WTC11 (cell line): ENCODE results near the gene ANP32B.

Source experiments
- CREB1 ChIP-seq: sonication (generic); formaldehyde crosslinking; IDR thresholded peaks from 2 replicates; pipeline ENCODE4 v1.8.0; 2023; ENCODE audit warnings: mild to moderate bottlenecking, missing genetic modification reagents
- KAT7 ChIP-seq: sonication (generic); formaldehyde crosslinking; IDR thresholded peaks from 2 replicates; pipeline ENCODE4 v1.8.1; 2023; ENCODE audit warnings: missing genetic modification reagents, mild to moderate bottlenecking, borderline replicate concordance
- NFYB ChIP-seq: sonication (generic); formaldehyde crosslinking; conservative IDR thresholded peaks from 2 replicates; pipeline ENCODE4 v1.8.0; 2022; ENCODE audit warnings: low read depth, missing genetic modification reagents
- SP1 ChIP-seq: sonication (generic); formaldehyde crosslinking; conservative IDR thresholded peaks from 2 replicates; pipeline ENCODE4 v1.8.1; 2022; ENCODE audit warnings: missing genetic modification reagents
- TEAD4 ChIP-seq: sonication (generic); formaldehyde crosslinking; IDR thresholded peaks from 2 replicates; pipeline ENCODE4 v1.8.0; 2022; ENCODE audit warnings: mild to moderate bottlenecking, missing genetic modification reagents
- TF ChIP-seq, protein P1 (sequence below): fragments of 200-600 bp; IDR thresholded peaks from 2 replicates; pipeline ENCODE4 v1.8.0; 2022; ENCODE audit warnings: antibody characterized with exemption
- TF ChIP-seq, protein P2 (sequence below): fragments of 250-450 bp; sonication (Bioruptor Pico); IDR thresholded peaks from 2 replicates; pipeline ENCODE4 v2.1.2; 2022; ENCODE audit warnings: mild to moderate bottlenecking, moderate library complexity
- TF ChIP-seq, protein P3 (sequence below): sonication (generic); formaldehyde crosslinking; IDR thresholded peaks from 2 replicates; pipeline ENCODE4 v1.8.0; 2022; ENCODE audit warnings: mild to moderate bottlenecking, missing genetic modification reagents
- TF ChIP-seq, protein P4 (sequence below): sonication (generic); formaldehyde crosslinking; IDR thresholded peaks from 2 replicates; pipeline ENCODE4 v1.8.1; 2023; ENCODE audit warnings: mild to moderate bottlenecking, missing genetic modification reagents, moderate library complexity
- TF ChIP-seq, protein P5 (sequence below): sonication (generic); formaldehyde crosslinking; IDR thresholded peaks from 2 replicates; pipeline ENCODE4 v1.8.0; 2022; ENCODE audit warnings: mild to moderate bottlenecking, missing genetic modification reagents
- TF ChIP-seq, protein P6 (sequence below): sonication (generic); formaldehyde crosslinking; IDR thresholded peaks from 2 replicates; pipeline ENCODE4 v1.8.0; 2022; ENCODE audit warnings: missing genetic modification reagents
- TF ChIP-seq, protein P7 (sequence below): sonication (generic); formaldehyde crosslinking; IDR thresholded peaks from 2 replicates; pipeline ENCODE4 v1.8.1; 2023; ENCODE audit warnings: mild to moderate bottlenecking, missing genetic modification reagents, moderate library complexity
- TF ChIP-seq, protein P8 (sequence below): sonication (generic); formaldehyde crosslinking; IDR thresholded peaks from 2 replicates; pipeline ENCODE4 v1.8.1; 2023; ENCODE audit warnings: mild to moderate bottlenecking, missing genetic modification reagents
- TF ChIP-seq, protein P9 (sequence below): sonication (generic); formaldehyde crosslinking; IDR thresholded peaks from 2 replicates; pipeline ENCODE4 v1.8.1; 2023; ENCODE audit warnings: mild to moderate bottlenecking, missing genetic modification reagents, borderline replicate concordance

DNA sequence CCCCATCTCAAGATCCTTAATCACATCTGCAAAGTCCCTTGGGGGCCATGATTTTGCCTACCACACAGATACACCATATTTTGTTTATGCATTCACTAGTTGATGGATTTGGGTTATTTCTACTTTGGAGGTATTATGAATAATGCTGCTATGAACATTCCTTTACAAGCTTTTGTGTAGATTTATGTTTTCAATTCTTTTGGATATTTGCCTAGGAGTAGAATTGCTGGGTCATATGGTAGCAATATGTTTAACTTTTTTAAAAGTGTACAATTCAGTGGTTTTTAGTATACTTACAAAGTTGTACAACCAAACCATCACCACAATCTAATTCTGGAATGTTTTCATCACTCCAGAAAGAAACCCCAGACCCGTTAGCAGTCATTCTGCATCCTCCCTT lies 7.8 kb upstream of the ANP32B start:
- TF ChIP-seq, protein P1, sequence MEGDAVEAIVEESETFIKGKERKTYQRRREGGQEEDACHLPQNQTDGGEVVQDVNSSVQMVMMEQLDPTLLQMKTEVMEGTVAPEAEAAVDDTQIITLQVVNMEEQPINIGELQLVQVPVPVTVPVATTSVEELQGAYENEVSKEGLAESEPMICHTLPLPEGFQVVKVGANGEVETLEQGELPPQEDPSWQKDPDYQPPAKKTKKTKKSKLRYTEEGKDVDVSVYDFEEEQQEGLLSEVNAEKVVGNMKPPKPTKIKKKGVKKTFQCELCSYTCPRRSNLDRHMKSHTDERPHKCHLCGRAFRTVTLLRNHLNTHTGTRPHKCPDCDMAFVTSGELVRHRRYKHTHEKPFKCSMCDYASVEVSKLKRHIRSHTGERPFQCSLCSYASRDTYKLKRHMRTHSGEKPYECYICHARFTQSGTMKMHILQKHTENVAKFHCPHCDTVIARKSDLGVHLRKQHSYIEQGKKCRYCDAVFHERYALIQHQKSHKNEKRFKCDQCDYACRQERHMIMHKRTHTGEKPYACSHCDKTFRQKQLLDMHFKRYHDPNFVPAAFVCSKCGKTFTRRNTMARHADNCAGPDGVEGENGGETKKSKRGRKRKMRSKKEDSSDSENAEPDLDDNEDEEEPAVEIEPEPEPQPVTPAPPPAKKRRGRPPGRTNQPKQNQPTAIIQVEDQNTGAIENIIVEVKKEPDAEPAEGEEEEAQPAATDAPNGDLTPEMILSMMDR, result no peak
- TF ChIP-seq, protein P2, sequence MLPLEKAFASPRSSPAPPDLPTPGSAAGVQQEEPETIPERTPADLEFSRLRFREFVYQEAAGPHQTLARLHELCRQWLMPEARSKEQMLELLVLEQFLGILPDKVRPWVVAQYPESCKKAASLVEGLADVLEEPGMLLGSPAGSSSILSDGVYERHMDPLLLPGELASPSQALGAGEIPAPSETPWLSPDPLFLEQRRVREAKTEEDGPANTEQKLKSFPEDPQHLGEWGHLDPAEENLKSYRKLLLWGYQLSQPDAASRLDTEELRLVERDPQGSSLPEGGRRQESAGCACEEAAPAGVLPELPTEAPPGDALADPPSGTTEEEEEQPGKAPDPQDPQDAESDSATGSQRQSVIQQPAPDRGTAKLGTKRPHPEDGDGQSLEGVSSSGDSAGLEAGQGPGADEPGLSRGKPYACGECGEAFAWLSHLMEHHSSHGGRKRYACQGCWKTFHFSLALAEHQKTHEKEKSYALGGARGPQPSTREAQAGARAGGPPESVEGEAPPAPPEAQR (CRISPR knock-in tag), result no peak
- TF ChIP-seq, protein P3, sequence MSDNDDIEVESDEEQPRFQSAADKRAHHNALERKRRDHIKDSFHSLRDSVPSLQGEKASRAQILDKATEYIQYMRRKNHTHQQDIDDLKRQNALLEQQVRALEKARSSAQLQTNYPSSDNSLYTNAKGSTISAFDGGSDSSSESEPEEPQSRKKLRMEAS (CRISPR knock-in tag), result no peak
- TF ChIP-seq CREB1 (CRISPR knock-in tag) (no peak), SP1 (no peak), KAT7 (no peak), NFYB (CRISPR knock-in tag) (no peak), TEAD4 (CRISPR knock-in tag) (no peak)
- TF ChIP-seq, protein P4, sequence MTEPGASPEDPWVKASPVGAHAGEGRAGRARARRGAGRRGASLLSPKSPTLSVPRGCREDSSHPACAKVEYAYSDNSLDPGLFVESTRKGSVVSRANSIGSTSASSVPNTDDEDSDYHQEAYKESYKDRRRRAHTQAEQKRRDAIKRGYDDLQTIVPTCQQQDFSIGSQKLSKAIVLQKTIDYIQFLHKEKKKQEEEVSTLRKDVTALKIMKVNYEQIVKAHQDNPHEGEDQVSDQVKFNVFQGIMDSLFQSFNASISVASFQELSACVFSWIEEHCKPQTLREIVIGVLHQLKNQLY, result no peak
- TF ChIP-seq, protein P5, sequence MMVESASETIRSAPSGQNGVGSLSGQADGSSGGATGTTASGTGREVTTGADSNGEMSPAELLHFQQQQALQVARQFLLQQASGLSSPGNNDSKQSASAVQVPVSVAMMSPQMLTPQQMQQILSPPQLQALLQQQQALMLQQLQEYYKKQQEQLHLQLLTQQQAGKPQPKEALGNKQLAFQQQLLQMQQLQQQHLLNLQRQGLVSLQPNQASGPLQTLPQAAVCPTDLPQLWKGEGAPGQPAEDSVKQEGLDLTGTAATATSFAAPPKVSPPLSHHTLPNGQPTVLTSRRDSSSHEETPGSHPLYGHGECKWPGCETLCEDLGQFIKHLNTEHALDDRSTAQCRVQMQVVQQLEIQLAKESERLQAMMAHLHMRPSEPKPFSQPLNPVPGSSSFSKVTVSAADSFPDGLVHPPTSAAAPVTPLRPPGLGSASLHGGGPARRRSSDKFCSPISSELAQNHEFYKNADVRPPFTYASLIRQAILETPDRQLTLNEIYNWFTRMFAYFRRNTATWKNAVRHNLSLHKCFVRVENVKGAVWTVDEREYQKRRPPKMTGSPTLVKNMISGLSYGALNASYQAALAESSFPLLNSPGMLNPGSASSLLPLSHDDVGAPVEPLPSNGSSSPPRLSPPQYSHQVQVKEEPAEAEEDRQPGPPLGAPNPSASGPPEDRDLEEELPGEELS (CRISPR knock-in tag), result no peak
- TF ChIP-seq, protein P6, sequence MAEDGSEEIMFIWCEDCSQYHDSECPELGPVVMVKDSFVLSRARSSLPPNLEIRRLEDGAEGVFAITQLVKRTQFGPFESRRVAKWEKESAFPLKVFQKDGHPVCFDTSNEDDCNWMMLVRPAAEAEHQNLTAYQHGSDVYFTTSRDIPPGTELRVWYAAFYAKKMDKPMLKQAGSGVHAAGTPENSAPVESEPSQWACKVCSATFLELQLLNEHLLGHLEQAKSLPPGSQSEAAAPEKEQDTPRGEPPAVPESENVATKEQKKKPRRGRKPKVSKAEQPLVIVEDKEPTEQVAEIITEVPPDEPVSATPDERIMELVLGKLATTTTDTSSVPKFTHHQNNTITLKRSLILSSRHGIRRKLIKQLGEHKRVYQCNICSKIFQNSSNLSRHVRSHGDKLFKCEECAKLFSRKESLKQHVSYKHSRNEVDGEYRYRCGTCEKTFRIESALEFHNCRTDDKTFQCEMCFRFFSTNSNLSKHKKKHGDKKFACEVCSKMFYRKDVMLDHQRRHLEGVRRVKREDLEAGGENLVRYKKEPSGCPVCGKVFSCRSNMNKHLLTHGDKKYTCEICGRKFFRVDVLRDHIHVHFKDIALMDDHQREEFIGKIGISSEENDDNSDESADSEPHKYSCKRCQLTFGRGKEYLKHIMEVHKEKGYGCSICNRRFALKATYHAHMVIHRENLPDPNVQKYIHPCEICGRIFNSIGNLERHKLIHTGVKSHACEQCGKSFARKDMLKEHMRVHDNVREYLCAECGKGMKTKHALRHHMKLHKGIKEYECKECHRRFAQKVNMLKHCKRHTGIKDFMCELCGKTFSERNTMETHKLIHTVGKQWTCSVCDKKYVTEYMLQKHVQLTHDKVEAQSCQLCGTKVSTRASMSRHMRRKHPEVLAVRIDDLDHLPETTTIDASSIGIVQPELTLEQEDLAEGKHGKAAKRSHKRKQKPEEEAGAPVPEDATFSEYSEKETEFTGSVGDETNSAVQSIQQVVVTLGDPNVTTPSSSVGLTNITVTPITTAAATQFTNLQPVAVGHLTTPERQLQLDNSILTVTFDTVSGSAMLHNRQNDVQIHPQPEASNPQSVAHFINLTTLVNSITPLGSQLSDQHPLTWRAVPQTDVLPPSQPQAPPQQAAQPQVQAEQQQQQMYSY (CRISPR knock-in tag), result no peak
- TF ChIP-seq, protein P7, sequence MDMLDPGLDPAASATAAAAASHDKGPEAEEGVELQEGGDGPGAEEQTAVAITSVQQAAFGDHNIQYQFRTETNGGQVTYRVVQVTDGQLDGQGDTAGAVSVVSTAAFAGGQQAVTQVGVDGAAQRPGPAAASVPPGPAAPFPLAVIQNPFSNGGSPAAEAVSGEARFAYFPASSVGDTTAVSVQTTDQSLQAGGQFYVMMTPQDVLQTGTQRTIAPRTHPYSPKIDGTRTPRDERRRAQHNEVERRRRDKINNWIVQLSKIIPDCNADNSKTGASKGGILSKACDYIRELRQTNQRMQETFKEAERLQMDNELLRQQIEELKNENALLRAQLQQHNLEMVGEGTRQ (CRISPR knock-in tag), result no peak
- TF ChIP-seq, protein P8, sequence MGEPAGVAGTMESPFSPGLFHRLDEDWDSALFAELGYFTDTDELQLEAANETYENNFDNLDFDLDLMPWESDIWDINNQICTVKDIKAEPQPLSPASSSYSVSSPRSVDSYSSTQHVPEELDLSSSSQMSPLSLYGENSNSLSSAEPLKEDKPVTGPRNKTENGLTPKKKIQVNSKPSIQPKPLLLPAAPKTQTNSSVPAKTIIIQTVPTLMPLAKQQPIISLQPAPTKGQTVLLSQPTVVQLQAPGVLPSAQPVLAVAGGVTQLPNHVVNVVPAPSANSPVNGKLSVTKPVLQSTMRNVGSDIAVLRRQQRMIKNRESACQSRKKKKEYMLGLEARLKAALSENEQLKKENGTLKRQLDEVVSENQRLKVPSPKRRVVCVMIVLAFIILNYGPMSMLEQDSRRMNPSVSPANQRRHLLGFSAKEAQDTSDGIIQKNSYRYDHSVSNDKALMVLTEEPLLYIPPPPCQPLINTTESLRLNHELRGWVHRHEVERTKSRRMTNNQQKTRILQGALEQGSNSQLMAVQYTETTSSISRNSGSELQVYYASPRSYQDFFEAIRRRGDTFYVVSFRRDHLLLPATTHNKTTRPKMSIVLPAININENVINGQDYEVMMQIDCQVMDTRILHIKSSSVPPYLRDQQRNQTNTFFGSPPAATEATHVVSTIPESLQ (CRISPR knock-in tag), result no peak
- TF ChIP-seq, protein P9, sequence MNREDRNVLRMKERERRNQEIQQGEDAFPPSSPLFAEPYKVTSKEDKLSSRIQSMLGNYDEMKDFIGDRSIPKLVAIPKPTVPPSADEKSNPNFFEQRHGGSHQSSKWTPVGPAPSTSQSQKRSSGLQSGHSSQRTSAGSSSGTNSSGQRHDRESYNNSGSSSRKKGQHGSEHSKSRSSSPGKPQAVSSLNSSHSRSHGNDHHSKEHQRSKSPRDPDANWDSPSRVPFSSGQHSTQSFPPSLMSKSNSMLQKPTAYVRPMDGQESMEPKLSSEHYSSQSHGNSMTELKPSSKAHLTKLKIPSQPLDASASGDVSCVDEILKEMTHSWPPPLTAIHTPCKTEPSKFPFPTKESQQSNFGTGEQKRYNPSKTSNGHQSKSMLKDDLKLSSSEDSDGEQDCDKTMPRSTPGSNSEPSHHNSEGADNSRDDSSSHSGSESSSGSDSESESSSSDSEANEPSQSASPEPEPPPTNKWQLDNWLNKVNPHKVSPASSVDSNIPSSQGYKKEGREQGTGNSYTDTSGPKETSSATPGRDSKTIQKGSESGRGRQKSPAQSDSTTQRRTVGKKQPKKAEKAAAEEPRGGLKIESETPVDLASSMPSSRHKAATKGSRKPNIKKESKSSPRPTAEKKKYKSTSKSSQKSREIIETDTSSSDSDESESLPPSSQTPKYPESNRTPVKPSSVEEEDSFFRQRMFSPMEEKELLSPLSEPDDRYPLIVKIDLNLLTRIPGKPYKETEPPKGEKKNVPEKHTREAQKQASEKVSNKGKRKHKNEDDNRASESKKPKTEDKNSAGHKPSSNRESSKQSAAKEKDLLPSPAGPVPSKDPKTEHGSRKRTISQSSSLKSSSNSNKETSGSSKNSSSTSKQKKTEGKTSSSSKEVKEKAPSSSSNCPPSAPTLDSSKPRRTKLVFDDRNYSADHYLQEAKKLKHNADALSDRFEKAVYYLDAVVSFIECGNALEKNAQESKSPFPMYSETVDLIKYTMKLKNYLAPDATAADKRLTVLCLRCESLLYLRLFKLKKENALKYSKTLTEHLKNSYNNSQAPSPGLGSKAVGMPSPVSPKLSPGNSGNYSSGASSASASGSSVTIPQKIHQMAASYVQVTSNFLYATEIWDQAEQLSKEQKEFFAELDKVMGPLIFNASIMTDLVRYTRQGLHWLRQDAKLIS (CRISPR knock-in tag), result no peak
